GM21717 (cell line): ENCODE measurements around the gene MZF1.

Source experiments
- ATAC-seq: cut with Tn5 transposase; IDR thresholded peaks from one replicate; pipeline ENCODE4 v1.9.1; 2021; ENCODE audit warnings: mild to moderate bottlenecking, moderate library complexity; ENCODE audit not compliant: unreplicated experiment

MZF1 gene

GRCh38 chr19:58556622-58557220, 16.4 kb downstream of the MZF1 start:
- no peak for ATAC-seq

- no peak for ATAC-seq
Measured at GRCh38 chr19:58555920-58556621, 17.1 kb downstream of the MZF1 start.

GRCh38 chr19:58555369-58555885, 17.7 kb downstream of the MZF1 start:
- no peak for ATAC-seq

GRCh38 chr19:58554494-58555368, 18.4 kb downstream of the MZF1 start, which contains the start of gene CHMP2A:
TSS of gene CHMP2A (minus strand) at chr19:58555105. CDS start at chr19:58554212, 893 bp downstream.
- ATAC-seq = peak; percentile 17

- ATAC-seq = no peak
Measured at GRCh38 chr19:58553799-58554493, 19.2 kb downstream of the MZF1 start.

- no peak for ATAC-seq
Measured at GRCh38 chr19:58552655-58553054, 20.5 kb downstream of the MZF1 start.

- ATAC-seq = no peak
Measured at GRCh38 chr19:58551577-58552471, 21.3 kb downstream of the MZF1 start.

- ATAC-seq = no peak
Measured at GRCh38 chr19:58551123-58551497, 22.0 kb downstream of the MZF1 start.

GRCh38 chr19:58550362-58551122, 22.6 kb downstream of the MZF1 start:
- no peak for ATAC-seq

- no peak for ATAC-seq
Measured at GRCh38 chr19:58549664-58550361, 23.3 kb downstream of the MZF1 start.

GRCh38 chr19:58548859-58549663, 24.1 kb downstream of the MZF1 start:
- no peak for ATAC-seq

- no peak for ATAC-seq
Measured at GRCh38 chr19:58547323-58548312, 25.5 kb downstream of the MZF1 start.

GRCh38 chr19:58546019-58546530, 27.1 kb downstream of the MZF1 start:
- ATAC-seq = no peak

- ATAC-seq = no peak
Measured at GRCh38 chr19:58545286-58546018, 27.7 kb downstream of the MZF1 start.

- peak; percentile 35 for ATAC-seq
Measured at GRCh38 chr19:58544591-58545285, 28.4 kb downstream of the MZF1 start.
